ENCODE measurements around the gene DNAH9. TPM values are rescaled to one million over a fixed set of nuclear protein-coding genes. Genes with fewer than 3 reads are reported as not detected.
"Not testable (repeated sequence)": the region's sequence is repeated elsewhere in the genome, so short reads cannot be mapped to it uniquely, and the experiment has no call there.

The DNAH9 gene
- polyA plus RNA-seq, 2 donors, result 0.12 TPM

DNA sequence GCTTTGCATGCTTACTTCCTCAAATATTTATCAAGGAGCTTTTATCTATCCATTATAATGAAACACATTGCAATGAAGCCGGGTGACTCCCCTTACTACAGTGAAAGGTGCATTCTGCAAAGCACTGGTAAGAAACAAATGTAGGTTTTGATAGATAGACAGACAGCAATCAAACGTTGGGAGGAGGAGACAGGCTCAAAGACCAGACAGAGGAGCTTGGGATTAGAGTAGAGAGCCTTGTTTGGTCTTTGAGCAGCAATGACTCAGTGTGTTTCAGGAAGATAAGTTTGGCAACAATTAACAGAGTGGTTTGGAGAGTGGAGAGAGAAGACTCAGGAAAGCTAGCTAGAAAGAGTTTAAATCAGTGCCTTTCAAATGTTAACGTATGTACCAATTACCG, 330.2 kb downstream of the DNAH9 start:
- Histone ChIP-seq H3K27ac (ENCODE audit: low read depth in 2 of 2, low read length in 1 of 2) (no peak overlapping the region), H3K4me1 (ENCODE audit: control insufficient read depth in 2 of 2, insufficient read depth in 2 of 2, low read length in 1 of 2) (no peaks in the 10 kb centered on the region), H3K36me3 (ENCODE audit: control insufficient read depth in 2 of 2, insufficient read depth in 2 of 2, low read length in 1 of 2) (no peaks in the 10 kb centered on the region), H3K4me3 (ENCODE audit: low read depth in 1 of 2, low read length in 2 of 2) (no peak overlapping the region), H3K9me3 (ENCODE audit: control insufficient read depth in 2 of 2, insufficient read depth in 1 of 2, low read depth in 1 of 2, low read length in 1 of 2) (no peaks in the 10 kb centered on the region), H3K27me3 (ENCODE audit: control insufficient read depth in 1 of 2, insufficient read depth in 2 of 2, low read length in 2 of 2) (no peaks in the 10 kb centered on the region)
- WGBS, 2 donors, result 45 to 56% methylated on average over 4 of the region's 4 CpGs

DNA sequence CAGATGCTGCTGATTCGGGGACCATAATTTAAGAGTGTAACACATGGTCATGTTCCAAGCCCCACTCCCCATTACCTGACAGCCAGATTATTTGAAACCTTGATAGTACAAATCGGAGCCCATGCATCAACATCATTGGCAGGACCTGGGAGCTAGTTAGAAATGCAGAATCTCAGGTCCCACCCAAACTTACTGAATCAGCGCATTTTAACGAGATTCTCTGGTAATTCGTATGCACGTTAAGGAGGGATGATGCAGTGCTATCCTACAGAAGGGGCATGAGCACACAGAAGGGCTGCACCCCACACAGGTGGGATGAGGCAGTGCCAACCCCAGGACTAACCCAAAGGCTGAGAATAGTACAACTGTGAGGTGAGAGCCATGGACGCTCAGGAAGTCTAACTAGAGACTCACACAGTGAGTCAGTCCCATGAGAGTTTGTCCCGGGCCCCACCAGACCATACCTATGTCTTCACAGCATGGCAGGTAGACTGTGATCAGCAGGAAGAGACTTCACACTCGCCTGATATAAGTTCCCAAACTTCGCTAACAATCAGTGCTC, 334.1 kb downstream of the DNAH9 start:
- H3K27ac ChIP-seq (ENCODE audit: low read depth in 2 of 2, low read length in 1 of 2), result no peak overlapping the region
- WGBS, 2 donors, result 89 to 92% methylated on average over 10 of the region's 10 CpGs
- no peaks in the 10 kb centered on the region for H3K36me3 ChIP-seq (ENCODE audit: control insufficient read depth in 2 of 2, insufficient read depth in 2 of 2, low read length in 1 of 2)
- H3K4me3 ChIP-seq (ENCODE audit: low read depth in 1 of 2, low read length in 2 of 2), result no peak overlapping the region
- H3K4me1 ChIP-seq (ENCODE audit: control insufficient read depth in 2 of 2, insufficient read depth in 2 of 2, low read length in 1 of 2), result no peaks in the 10 kb centered on the region
- H3K27me3 ChIP-seq (ENCODE audit: control insufficient read depth in 1 of 2, insufficient read depth in 2 of 2, low read length in 2 of 2), result no peaks in the 10 kb centered on the region
- no peaks in the 10 kb centered on the region for H3K9me3 ChIP-seq (ENCODE audit: control insufficient read depth in 2 of 2, insufficient read depth in 1 of 2, low read depth in 1 of 2, low read length in 1 of 2)

DNA sequence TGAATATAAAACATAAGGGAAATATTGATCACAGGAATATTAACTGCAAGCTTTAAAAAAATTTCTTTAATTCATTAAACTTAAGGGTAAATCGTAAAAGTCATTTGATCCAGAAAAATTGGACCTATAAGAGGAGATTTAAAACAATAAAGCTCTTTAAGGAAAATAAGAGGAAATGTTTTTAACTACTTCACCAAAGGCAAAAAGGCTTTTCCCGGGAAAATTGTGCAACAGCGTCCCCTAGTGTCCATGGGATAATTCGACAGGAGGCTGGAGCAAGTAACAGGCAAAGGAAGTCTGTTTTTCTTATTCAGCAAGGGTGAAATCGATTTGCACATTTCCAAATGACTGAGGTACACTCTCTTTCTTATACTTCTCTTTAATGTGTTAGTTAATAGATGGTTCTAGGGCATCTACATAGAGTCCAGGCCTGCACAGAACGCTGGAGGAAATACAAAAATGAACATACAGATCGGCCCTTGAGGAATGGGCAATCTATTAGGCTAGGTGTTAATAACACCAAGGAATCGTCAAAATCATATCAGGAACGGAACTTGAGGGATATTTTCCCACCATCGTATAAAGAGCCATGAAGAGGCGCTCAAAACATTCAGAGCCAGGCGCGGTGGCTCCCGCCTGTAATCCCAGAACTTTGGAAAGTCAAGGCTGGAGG, 337.6 kb downstream of the DNAH9 start:
- Histone ChIP-seq H3K36me3 (ENCODE audit: control insufficient read depth in 2 of 2, insufficient read depth in 2 of 2, low read length in 1 of 2) (no peaks in the 10 kb centered on the region), H3K9me3 (ENCODE audit: control insufficient read depth in 2 of 2, insufficient read depth in 1 of 2, low read depth in 1 of 2, low read length in 1 of 2) (no peaks in the 10 kb centered on the region), H3K27me3 (ENCODE audit: control insufficient read depth in 1 of 2, insufficient read depth in 2 of 2, low read length in 2 of 2) (no peaks in the 10 kb centered on the region), H3K4me3 (ENCODE audit: low read depth in 1 of 2, low read length in 2 of 2) (no peak overlapping the region), H3K27ac (ENCODE audit: low read depth in 2 of 2, low read length in 1 of 2) (no peak overlapping the region), H3K4me1 (ENCODE audit: control insufficient read depth in 2 of 2, insufficient read depth in 2 of 2, low read length in 1 of 2) (no peaks in the 10 kb centered on the region)
- 48% methylated on average over 14 of the region's 14 CpGs for WGBS, 2 donors

DNA sequence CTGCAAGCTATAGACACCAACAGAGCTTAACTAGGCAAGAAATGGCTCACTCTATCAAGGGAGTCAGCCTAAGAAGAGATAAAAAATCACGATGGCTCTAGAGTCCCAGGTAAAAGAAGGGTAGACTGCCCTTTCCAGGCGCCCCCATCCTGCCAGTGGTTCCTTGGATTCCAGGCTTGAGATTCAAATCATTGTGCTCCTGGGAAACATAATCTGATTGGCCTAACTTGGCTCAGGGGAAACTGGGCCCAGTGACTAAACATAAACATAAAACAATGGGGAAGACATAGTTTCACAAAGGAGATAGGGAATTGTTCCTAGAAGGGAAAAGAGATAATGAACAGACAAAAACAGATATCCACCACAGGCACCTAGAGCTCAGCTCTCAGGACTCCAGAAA, 342.6 kb downstream of the DNAH9 start:
- no peaks in the 10 kb centered on the region for H3K9me3 ChIP-seq (ENCODE audit: control insufficient read depth in 2 of 2, insufficient read depth in 1 of 2, low read depth in 1 of 2, low read length in 1 of 2)
- WGBS, 2 donors, result 74 to 83% methylated on average over 2 of the region's 2 CpGs
- H3K36me3 ChIP-seq (ENCODE audit: control insufficient read depth in 2 of 2, insufficient read depth in 2 of 2, low read length in 1 of 2), result no peaks in the 10 kb centered on the region
- H3K4me1 ChIP-seq (ENCODE audit: control insufficient read depth in 2 of 2, insufficient read depth in 2 of 2, low read length in 1 of 2), result no peaks in the 10 kb centered on the region
- H3K27ac ChIP-seq (ENCODE audit: low read depth in 2 of 2, low read length in 1 of 2), result no peak overlapping the region
- H3K4me3 ChIP-seq (ENCODE audit: low read depth in 1 of 2, low read length in 2 of 2), result no peak overlapping the region
- H3K27me3 ChIP-seq (ENCODE audit: control insufficient read depth in 1 of 2, insufficient read depth in 2 of 2, low read length in 2 of 2), result no peaks in the 10 kb centered on the region

DNA sequence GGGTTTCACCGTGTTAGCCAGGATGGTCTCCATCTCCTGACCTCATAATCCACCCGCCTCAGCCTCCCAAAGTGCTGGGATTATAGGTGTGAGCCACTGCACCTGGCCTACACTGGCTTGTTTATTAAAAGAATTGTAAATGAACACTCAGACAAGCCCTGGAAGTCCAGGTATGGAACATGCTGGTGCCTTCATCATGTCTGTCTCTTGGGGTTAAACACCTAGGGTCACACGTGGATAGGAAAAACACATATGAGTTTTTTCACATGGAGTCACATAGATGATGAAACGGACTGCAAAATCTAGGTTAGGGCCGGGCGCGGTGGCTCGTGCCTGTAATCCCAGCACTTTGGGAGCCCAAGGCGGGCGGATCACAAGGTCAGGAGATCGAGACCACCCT, 344.8 kb downstream of the DNAH9 start:
- peak overlapping the region; percentile 17 to 65 for H3K27ac ChIP-seq (ENCODE audit: low read depth in 2 of 2, low read length in 1 of 2)
- not testable (repeated sequence) for H3K4me3 ChIP-seq (ENCODE audit: low read depth in 1 of 2, low read length in 2 of 2); H3K27me3 ChIP-seq (ENCODE audit: control insufficient read depth in 1 of 2, insufficient read depth in 2 of 2, low read length in 2 of 2); H3K9me3 ChIP-seq (ENCODE audit: control insufficient read depth in 2 of 2, insufficient read depth in 1 of 2, low read depth in 1 of 2, low read length in 1 of 2); H3K4me1 ChIP-seq (ENCODE audit: control insufficient read depth in 2 of 2, insufficient read depth in 2 of 2, low read length in 1 of 2); H3K36me3 ChIP-seq (ENCODE audit: control insufficient read depth in 2 of 2, insufficient read depth in 2 of 2, low read length in 1 of 2)
- 91 to 93% methylated on average over 11 of the region's 11 CpGs for WGBS, 2 donors

DNA sequence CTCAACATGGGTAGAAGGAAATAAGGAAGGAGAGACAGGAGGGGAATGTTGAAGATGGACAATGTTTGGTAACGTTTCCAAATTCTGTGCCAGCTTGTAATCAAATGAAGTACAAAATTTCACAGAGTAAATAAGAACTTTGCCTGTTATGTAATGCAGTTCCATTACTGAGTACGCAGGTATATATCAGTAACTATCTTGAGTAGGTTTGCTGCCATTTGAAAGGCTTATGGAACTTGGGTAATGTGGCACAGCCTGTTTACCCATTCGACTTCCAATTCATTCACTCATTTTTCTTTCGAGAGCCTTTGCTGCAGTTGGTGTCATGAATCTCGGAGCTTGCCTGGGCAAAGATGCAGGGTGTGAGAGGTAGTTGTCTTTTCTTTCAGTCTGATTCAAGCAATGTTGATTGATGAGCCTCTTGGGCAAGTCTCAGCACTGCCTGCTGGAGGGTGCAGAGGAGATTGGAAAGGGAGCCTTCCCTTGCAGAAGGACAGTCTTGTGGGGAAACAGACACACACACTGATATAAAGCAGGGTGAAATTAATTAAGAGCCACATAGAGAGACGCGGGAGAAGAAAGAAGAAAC, 345.6 kb downstream of the DNAH9 start:
- no peaks in the 10 kb centered on the region for H3K36me3 ChIP-seq (ENCODE audit: control insufficient read depth in 2 of 2, insufficient read depth in 2 of 2, low read length in 1 of 2)
- H3K4me1 ChIP-seq (ENCODE audit: control insufficient read depth in 2 of 2, insufficient read depth in 2 of 2, low read length in 1 of 2), result no peaks in the 10 kb centered on the region

DNA sequence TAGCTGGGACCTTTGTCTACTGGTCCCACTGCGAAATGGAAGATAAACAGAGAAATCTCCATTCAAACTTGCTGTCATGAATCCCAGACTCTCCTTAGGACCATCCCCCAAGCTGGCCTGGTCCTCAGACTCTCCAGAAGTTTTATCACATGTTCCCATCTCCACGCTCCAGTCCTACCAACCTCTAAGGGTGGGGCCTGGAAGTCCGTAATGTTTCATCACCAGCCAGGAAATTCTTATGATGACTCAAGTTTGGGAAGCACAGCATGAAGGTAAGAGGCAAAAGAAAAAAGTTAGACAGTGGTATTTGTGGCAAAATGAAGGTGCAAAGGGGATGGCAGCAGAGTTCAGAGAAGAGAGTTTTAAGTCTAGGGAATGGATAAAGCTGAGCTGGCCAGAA, 346.3 kb downstream of the DNAH9 start:
- 49 to 58% methylated on average over 3 of the region's 3 CpGs for WGBS, 2 donors
- H3K4me1 ChIP-seq (ENCODE audit: control insufficient read depth in 2 of 2, insufficient read depth in 2 of 2, low read length in 1 of 2), result no peaks in the 10 kb centered on the region
- no peaks in the 10 kb centered on the region for H3K36me3 ChIP-seq (ENCODE audit: control insufficient read depth in 2 of 2, insufficient read depth in 2 of 2, low read length in 1 of 2)
- peak overlapping the region; percentile 90 to 96 for H3K27ac ChIP-seq (ENCODE audit: low read depth in 2 of 2, low read length in 1 of 2)
- no peaks in the 10 kb centered on the region for H3K27me3 ChIP-seq (ENCODE audit: control insufficient read depth in 1 of 2, insufficient read depth in 2 of 2, low read length in 2 of 2)
- no peaks in the 10 kb centered on the region for H3K9me3 ChIP-seq (ENCODE audit: control insufficient read depth in 2 of 2, insufficient read depth in 1 of 2, low read depth in 1 of 2, low read length in 1 of 2)
- H3K4me3 ChIP-seq (ENCODE audit: low read depth in 1 of 2, low read length in 2 of 2), result no peak overlapping the region

More for the DNA sequence above, 345.6 kb downstream of the DNAH9 start:
- Histone ChIP-seq H3K27me3 (ENCODE audit: control insufficient read depth in 1 of 2, insufficient read depth in 2 of 2, low read length in 2 of 2) (no peaks in the 10 kb centered on the region), H3K4me3 (ENCODE audit: low read depth in 1 of 2, low read length in 2 of 2) (no peak overlapping the region), H3K27ac (ENCODE audit: low read depth in 2 of 2, low read length in 1 of 2) (peak overlapping the region; percentile 90 to 96), H3K9me3 (ENCODE audit: control insufficient read depth in 2 of 2, insufficient read depth in 1 of 2, low read depth in 1 of 2, low read length in 1 of 2) (no peaks in the 10 kb centered on the region)
- WGBS, 2 donors, result 53 to 58% methylated on average over 7 of the region's 7 CpGs

DNA sequence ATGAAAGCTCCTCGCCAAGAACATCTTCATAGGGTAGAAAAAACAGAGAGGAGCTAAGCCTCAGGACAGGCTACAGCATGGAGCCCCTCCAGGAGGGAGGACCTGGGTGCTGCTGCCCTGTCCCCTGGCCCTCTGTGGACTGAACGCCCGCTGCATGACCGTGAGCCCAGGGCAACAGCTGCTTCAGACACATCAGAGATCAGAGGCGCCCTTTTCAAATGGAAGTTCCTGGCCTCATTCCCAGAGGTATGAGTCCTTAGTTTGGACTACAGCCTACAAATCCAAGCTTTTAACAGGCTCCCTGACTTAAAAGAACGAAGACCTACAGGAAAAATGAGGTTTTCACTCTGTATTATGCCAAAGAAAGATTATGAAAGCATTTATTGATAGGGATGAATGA, 350.5 kb downstream of the DNAH9 start:
- 23 to 26% methylated on average over 6 of the region's 6 CpGs for WGBS, 2 donors
- Histone ChIP-seq H3K27ac (ENCODE audit: low read depth in 2 of 2, low read length in 1 of 2) (peak overlapping the region; percentile 82 to 87), H3K9me3 (ENCODE audit: control insufficient read depth in 2 of 2, insufficient read depth in 1 of 2, low read depth in 1 of 2, low read length in 1 of 2) (no peaks in the 10 kb centered on the region), H3K36me3 (ENCODE audit: control insufficient read depth in 2 of 2, insufficient read depth in 2 of 2, low read length in 1 of 2) (no peaks in the 10 kb centered on the region), H3K4me1 (ENCODE audit: control insufficient read depth in 2 of 2, insufficient read depth in 2 of 2, low read length in 1 of 2) (no peaks in the 10 kb centered on the region), H3K4me3 (ENCODE audit: low read depth in 1 of 2, low read length in 2 of 2) (no peak overlapping the region), H3K27me3 (ENCODE audit: control insufficient read depth in 1 of 2, insufficient read depth in 2 of 2, low read length in 2 of 2) (no peaks in the 10 kb centered on the region)

DNA sequence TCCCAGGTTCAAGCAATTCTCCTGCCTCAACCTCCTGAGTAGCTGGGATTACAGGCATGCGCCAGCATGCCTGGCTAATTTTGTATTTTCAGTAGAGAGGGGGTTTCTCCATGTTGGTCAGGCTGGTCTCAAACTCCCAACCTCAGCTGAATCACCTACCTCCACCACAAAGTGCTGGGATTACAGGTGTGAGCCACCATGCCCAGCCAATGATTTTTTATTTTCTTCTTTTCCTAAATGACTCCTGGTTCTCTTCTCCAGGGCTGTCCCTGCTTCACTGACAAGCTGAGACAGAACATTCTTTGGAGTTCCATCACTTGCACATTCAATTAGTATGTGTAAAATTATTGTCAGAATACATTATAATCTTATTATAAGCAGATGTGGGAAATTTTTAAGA, 351.3 kb downstream of the DNAH9 start:
- peak overlapping the region in 1 of 2 donors; percentile 82 for H3K27ac ChIP-seq (ENCODE audit: low read depth in 2 of 2, low read length in 1 of 2)
- 48 to 67% methylated on average over 1 of the region's 1 CpG for WGBS, 2 donors
- not testable (repeated sequence) for H3K4me3 ChIP-seq (ENCODE audit: low read depth in 1 of 2, low read length in 2 of 2); H3K4me1 ChIP-seq (ENCODE audit: control insufficient read depth in 2 of 2, insufficient read depth in 2 of 2, low read length in 1 of 2); H3K9me3 ChIP-seq (ENCODE audit: control insufficient read depth in 2 of 2, insufficient read depth in 1 of 2, low read depth in 1 of 2, low read length in 1 of 2); H3K36me3 ChIP-seq (ENCODE audit: control insufficient read depth in 2 of 2, insufficient read depth in 2 of 2, low read length in 1 of 2); H3K27me3 ChIP-seq (ENCODE audit: control insufficient read depth in 1 of 2, insufficient read depth in 2 of 2, low read length in 2 of 2)
